HG03442 (cell line): ENCODE results near the gene RAPSN.
A peak's percentile ranks its signal among the peaks of the same experiment; 100 is the strongest.

ENCODE experiments used
- ATAC-seq: cut with Tn5 transposase; IDR thresholded peaks from one replicate; pipeline ENCODE4 v1.9.1; 2021; ENCODE audit warnings: mild to moderate bottlenecking, moderate library complexity; ENCODE audit not compliant: unreplicated experiment

RAPSN gene

DNA sequence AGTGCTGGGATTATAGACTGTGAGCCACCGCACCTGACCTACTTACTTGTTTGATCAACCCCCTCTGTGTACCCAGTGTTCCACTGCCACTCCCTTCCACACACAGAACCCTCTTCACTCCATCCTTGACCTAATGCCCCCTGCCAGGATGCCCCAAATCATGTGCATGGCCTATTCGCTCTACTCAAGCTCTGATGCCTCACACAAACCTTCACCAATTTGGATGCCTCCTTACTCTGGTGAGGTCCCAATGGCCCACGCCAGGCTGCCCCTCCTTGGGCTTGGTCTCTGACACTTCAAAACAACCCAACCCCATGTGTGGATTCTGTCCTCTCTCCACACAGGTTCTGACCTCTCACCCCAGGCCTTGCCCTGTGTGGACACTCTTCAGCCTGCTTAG lies 13.2 kb downstream of the RAPSN start:
- no peak for ATAC-seq

- no peak for ATAC-seq
Measured at GRCh38 chr11:47434011-47434786, 14.7 kb downstream of the RAPSN start.

- no peak for ATAC-seq
Measured at GRCh38 chr11:47433157-47433556, 15.8 kb downstream of the RAPSN start.

DNA sequence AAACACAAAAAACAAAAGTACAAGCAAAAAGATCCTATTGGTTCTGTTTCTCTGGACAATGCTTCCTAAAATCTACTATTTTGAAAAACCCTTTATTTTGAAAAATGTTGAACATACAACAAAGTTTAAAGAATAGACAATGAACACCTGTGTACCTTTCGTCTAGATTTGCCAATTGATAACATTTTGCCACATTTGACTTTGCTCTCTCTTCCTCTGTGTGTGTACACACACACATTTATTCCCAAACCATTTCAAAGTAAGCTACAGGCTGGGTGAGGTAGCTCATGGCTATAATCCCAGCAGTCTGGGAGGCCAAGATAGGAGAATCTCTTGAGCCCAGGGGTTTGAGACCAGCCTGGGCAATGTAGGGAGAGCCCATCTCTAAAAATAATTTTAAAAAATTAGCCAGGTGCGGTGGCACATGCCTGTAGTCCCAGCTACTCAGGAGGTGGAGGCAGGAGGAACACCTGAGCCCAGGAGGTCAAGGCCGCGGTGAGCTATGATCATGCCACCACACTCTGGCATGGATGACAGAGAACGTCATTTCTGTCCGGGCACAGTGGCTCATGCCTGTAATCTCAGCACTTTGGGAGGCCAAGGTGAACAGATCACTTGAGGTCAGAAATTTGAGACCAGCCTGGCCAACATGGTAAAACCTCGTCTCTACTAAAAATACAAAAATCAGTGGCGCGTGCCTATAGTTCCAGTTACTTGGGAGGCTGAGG lies 17.4 kb downstream of the RAPSN start:
- no peak for ATAC-seq

DNA sequence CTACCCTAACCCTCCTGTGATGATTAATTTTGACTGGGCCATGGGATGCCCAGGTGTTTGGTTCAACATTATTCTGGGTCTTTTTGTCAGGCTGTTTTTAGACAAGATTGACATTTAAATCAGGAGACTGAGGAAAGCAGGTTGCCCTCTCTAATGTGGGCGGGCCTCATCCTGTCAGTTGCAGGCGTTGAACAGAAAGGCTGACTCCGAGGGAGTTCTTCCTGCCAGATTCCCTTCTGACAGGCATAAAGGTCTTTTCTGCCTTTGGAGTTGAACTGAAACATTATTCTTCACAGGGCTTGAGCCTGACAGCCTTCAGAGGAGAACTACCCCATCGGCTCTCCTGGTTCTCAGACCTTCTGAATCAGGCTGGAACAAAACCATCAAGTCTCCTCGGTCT lies 18.4 kb downstream of the RAPSN start:
- ATAC-seq: no peak

DNA sequence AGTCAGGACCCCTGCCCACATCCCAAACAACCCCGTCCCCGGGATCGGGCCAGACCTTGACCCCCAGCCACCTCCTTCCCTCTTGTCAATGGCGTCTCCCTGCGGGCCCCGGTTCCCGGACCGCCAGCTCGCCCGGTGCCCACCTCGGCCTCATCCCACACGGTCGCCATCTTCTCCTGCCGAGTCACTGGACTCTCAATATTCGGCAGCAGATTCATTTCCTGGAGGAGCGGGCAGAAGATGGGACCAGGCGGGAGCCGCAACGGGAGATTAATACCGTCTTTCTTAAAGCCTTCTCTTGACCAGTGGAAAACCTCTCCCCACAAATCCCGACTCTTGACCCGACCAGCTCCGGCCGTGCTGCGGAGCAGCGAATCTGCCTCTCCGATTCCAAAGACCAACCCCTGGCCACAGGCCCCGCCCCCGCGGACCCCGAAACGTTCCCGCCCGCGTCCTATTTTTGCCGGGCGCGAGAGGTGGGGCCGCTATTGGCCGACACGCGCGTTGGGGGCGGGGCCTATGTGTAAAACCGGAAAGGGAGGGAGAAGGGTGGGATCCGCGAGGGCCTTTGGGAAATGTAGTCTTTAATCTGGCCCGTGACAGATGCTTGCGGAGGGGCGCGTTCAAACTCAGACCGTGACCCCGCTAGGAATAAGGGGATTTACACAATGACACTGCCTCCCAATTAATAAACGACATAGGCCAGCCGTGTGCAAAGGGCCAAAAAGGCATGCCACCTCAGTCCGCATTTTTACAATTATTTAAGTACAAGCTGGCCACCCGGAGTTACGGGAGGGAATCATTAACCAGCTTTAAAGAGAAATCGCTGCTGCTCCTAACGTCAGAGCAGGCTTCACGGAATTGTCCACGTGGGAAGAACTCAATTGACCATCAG lies 22.6 kb downstream of the RAPSN start, which contains the start of gene PSMC3:
TSS of gene PSMC3 (minus strand) at position 378 of the 895 bp plus-strand sequence. CDS start at position 218, 160 bp downstream.
- ATAC-seq: peak; percentile 84

GRCh38 chr11:47425611-47426010 lies 23.3 kb downstream of the RAPSN start:
- ATAC-seq: no peak

DNA sequence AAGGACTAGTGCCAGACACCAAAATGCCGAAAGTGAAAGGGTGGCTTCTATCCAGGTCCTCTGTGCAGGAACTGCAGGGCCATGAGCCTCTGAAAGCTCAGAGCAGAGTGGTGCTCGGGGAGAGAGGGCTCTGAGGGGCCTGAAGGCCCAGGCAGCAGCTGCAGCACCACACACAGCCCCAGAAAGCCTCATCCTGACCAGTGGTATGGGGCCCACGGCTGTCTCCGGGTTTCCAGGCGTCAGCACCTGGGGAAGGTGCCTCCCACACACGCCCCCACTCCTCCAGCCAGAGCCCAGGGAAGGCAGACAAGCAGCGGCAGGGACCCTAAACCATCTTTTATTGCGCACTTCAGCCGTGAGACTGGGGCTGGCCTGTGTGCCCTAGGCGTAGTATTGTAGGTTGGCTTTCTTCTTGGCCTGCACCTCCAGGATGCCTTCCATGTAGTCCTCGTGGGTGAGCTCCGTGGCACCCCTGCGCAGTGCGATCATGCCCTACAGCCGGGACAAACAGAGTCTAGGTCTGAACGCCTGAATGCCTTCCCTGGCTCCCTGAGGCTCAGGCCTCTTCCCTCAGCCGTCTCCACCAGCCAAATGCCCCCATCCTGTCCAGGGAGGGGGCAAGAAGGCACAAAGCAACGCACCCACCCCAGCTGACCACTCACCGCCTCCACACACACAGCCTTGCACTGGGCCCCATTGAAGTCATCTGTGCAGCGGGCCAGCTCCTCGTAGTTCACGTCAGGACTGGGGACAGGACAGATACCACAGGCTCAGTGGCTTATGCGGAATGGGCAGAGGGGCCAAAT lies 30.3 kb downstream of the RAPSN start:
- no peak for ATAC-seq

DNA sequence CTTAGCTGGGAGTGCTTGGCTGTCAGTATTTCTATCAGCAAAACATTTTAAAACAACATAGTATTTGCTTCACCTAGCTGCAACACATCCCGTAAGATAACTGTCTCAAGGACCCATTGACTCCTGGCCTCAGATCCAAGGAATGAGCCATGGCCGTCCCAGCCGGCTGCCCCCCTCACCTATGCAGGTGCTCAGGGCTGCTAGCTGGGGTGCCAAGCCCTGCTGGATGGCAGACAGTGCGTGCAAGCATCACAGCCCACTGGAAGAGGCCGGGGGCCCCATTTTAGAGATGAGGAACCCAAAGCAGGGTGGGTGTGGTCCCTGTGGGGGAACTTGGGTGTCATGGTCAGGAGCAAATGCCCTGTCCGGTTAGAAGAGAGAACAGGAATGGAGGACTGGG lies 31.2 kb downstream of the RAPSN start:
- ATAC-seq: no peak

DNA sequence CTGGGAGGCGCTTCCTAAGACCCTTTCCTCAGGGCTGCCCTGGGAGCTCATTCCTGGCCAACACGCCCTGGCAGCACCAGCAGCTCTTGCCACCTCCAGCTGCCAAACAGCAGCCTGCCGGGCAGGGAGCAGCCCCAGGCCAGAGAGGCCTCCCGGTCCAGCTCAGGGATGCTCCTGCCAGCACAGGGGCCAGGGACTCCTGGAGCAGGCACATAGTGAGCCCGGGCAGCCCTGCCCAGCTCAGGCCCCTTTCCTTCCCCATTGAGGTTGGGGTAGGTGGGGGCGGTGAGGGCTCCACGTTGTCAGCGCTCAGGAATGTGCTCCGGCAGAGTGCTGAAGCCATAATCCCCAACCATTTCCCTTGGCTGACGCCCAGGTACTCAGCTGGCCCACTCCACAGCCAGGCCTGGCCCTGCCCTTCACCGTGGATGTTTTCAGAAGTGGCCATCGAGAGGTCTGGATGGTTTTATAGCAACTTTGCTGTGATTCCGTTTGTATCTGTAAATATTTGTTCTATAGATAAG lies 32.9 kb downstream of the RAPSN start:
- no peak for ATAC-seq

- no peak for ATAC-seq
Measured at GRCh38 chr11:47415091-47415854, 33.7 kb downstream of the RAPSN start.

- no peak for ATAC-seq
Measured at GRCh38 chr11:47414685-47415070, 34.3 kb downstream of the RAPSN start.

DNA sequence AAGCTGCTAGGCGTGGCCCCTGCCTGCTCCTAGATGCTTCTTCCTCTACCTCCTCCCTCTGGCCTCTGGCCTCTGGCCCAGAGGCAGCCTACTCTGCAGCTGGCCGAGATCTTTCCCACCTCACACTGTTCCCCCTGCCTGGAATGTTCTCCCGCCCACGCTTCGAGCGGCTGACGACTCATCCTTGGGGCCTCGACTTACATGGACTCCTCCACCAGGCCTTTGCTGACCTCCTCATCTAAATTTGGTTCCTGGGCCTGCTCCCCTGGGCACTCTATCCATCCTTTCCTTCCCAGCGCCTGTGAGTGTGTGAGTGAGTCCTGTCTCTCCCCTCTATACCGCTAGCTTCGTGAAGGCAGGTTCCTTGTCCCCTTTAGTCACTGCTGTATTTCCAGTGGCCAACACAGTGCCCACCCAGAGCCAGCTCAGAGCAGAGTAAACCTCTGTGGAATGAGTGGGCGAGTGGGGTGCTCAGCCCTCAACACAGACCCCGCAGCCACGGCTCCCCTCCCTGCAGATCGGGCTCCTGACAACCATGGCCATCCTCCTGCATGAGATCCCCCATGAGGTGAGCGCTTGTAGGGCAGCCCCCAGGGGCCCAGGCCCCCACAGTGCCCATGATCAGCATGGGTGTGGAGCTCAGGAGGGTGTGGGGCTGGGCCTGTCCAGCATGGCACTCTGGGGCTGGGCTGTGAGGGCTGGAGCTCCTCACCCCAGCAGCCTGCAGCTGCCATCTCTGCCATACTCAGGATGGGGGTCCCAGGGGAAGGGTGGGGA lies 34.8 kb downstream of the RAPSN start:
- ATAC-seq: no peak

DNA sequence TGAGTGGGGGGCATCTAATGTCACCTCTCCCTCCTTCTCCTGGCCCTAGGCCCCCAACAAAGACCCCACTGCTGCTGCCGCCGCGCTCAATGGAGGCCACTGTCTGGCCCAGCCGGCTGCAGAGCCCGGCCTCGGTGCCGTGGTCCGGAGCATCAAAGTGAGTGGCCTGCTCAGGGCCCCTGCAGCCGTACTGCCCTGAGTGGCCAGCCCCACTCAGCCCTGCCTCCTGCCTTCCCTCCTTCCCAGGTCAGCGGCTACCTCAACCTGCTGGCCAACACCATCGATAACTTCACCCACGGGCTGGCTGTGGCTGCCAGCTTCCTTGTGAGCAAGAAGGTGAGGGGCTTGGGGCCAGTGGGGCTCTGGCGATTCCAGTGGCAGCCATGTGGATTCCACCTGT lies 35.6 kb downstream of the RAPSN start:
- no peak for ATAC-seq

GRCh38 chr11:47411884-47412746 lies 36.8 kb downstream of the RAPSN start:
- no peak for ATAC-seq

DNA sequence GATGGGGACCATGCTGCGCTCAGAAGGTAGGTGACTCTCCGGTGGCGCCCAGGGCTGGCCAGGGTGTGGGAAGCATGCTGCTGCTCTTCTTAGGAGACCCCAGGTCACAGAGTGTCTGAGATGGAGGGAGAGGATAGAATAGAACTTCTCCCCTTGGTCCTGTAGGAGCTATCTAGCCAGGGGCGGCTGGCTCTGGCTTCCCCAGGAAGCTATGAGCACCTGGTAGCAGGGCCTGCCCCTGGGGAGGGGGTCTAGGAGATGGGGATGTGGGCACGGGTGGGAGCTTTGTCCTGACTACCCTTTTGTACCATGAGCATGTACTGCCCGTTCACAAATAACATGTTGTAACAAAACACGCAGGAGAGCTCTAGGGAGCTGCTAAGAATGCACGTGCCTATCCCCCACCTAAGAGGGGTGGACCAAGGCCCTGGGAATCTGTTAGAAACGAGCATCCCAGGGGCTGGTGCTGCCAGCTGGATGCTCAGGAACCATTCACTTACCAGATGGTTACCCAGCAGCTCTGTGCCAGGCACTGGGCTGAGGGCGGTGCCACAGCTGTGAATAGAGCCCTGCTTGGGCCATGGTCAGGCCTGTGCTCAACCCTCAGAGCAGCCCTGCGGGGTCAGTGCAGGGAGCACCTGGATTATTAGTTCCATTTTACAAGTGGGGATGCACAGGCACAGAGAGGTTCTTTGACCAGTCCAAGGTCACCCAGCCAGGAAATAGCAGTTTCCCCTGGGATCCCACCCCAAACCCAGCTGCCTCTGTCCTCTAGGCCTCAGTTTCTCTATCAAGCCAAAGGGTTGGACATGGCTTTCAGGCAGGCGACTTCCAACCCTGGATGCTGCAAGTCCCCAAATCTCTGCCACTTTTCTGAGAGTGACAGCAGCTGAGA lies 38.3 kb downstream of the RAPSN start:
- ATAC-seq: no peak
